ENCODE results near the gene EEF1G. TPM values are rescaled to one million over a fixed set of nuclear protein-coding genes. Genes with fewer than 3 reads are reported as not detected.

The EEF1G gene
- polyA plus RNA-seq, 3 donors: 2,197 to 2,450 (median 2,385) TPM

- no peak for DNase-seq
Observed at GRCh38 chr11:62610403-62610802, 36.7 kb upstream of the EEF1G start.

DNA sequence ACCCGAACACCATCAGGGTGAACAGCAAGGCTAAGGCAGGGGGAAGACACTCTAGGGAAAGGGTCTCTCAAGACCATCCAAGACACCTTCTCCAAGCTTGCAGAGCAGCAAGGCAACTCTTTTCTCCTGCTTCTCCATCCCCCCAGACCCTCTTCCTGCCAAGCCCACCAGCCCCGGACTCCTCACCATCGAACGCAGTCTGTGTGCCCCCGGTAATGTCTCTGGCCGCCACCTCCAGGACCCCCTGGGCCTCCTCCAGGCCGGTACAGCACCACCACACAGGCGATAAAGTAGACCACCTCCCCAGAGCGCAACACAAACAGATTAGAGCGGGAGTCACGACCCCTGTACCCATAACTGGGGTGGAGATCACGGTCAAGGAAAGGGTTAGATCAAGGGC, 35.1 kb upstream of the EEF1G start:
- no peak for DNase-seq

DNA sequence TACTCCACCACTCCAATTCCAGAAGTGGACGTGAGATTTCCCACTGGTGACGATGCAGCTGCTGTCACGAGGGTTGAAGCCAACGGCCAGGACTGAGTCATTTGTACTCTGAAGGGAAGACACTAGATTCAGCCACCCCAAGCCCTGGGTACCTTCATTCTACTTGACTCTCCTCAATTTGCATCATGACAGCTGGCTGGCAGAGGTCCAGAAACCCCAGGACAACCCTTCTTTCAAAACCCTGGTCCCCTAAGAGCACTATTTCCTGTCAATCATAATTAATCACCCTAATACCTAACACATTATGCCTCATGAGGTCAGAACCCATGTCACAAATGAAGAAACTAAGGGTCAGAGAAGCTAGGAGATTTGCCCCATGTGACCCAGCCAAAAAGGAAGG, 34.0 kb upstream of the EEF1G start:
- no peak for DNase-seq

GRCh38 chr11:62605902-62606301, 32.2 kb upstream of the EEF1G start:
- no peak for DNase-seq

DNA sequence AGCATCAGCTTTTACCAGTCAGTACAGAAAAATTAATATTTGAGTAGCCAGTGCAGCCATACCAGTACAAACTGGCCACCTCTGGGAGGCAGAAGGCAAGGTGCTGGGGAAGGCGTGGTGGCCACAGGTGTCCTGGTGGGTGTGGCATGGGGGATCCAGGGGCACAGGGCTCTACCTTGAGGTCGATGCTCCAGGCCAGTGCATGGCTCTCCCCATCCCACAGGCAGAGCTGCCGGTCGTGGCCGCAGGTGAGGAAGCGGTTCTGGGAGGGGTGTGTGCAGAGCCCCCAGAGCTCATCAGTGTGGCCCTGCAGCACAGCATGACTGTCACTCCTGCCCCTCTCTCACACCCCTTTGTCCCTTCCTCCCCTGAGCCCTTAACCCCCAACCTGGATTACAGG, 31.8 kb upstream of the EEF1G start:
- no peak for DNase-seq

DNA sequence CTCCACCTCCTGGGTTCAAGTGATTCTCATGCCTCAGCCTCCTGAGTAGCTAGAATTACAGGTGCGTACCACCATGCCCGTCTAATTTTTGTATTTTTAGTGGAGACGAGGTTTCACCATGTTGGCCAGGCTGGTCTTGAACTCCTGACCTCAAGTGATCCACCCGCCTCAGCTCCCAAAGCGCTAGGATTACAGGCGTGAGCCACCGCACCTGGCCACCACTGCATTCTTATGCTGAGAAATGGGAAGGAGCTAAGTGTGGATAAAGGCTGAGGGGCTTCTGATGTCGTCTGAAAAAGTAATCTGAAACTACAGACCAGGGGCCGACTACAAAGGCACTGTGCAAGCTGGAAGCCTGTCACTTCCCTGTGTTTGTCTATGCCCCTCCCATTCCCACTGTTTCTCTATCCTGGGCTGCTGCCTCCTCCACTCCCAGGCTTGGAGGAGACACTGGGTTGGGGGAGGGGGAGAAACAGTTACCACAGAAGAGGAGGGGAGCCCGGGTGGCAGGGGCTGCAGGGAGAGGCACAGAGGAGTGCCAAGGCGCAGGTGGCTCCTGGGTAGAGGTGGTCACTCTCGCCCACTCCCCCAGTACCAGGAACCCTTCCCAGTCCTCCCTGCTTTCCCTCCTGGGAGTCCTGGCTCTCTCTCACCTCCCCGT, 30.9 kb upstream of the EEF1G start:
- DNase-seq: peak; percentile 62

GRCh38 chr11:62603776-62604299, 30.1 kb upstream of the EEF1G start:
- DNase-seq: no peak

DNA sequence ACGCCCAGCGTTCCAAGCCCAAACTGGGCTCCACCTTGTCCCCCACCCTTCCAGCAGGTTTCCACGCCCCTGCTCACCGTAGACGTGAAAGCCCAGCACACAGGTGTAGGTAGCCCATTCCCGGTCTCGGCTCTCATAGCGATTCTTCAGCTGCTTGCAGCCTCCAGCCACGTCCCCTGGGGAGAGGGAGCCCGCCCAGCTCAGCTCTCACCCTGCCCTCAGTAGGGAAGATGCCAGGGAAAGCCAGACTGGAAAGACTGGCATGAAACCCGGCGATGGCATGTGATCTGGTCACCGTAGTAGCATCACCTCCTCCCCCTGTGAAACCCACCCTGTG, 29.3 kb upstream of the EEF1G start:
- DNase-seq: no peak

DNA sequence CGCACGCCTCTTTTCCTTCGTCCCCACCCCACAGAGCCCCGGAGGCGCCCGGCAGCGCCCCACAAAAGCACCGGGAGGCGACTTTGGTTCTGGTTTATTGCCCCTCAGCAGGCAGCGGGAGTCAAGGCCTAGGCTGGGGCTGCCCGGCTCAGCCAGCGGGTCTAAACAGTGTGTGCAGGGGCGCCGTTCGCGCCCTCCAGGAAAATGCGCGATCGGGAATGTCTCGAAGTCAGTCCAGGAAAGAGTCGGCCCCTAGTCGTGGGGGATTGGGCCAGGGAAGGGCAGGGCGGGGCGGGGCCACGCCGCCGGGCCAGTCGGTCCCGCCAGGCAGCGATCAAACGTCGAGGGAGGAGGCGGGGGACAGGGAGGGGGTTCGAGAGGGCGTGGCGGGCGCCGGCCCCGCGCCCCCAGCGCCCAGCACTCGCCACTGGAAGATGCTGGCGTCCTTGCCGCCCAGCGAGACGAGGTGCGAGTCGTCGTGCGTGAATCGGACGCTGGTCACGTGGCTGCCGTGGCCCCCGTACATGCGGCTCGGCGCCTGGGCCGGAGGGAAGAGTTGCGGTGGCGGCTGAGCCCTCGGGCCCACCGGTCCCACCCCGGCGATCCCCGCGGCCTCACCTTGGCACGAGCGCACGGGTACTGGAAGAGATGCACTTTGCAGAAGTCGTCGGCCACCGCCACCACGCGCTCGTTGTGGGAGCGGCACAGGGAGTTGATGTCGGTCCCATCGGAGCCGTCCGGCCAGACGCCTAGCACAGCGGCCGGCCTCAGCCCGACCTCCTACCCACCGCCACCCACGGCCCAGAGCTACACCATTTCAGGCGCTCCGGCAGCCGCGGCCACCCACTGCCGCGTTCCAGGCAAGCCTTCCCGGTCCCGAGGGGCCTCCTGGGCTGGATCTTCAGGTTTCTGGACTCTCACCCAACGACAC, 28.7 kb upstream of the EEF1G start:
- DNase-seq: no peak

DNA sequence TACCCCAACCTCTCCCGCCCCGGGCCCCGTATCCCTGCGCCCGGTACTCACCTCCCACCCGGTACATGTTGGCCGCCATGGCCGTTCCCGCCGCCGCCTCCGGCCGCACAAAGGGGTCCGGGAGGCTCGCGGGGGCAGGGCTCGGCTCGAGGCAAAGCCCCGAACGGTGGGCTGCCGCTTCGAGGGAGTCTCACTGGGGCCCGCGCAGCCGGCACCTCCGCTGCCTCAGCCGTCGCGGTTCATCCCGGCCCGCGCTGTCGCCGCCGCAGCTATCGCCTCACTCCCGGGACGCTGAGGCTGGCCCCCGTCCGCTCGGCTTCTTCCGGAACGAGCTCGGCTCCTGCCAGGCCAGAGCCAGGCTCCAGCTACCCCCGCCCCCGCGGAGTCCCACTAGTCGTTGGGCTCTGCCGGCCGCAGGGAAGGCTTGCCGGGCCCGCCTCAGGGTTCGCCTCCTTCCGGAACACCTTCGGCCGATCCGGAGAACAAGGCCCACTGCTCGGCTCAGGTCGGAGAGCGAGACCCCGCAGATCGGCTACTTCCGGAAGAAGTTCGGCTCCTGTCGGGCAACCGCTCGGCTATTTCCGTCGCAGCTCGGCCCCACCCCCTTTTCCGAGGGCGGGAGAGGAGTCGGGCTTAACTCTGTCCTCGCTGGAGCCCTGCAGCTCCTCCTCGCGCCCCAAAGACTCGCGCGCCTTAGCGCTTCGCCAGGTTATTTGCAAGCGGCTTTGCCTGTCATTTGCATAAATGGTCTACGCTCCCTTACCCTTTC, 27.9 kb upstream of the EEF1G start, which contains the start of gene MTA2:
Gene MTA2 (minus strand): TSS at position 494 of the 769 bp plus-strand sequence. CDS start 415 bp downstream, at position 79.
- peak; percentile 98 for DNase-seq

- no peak for DNase-seq
Observed at GRCh38 chr11:62601122-62601371, 27.4 kb upstream of the EEF1G start.

- DNase-seq: no peak
Observed at GRCh38 chr11:62600367-62601121, 26.9 kb upstream of the EEF1G start.

GRCh38 chr11:62599901-62600300, 26.2 kb upstream of the EEF1G start:
- no peak for DNase-seq

GRCh38 chr11:62599069-62599696, 25.5 kb upstream of the EEF1G start:
- peak; percentile 96 for DNase-seq

- no peak for DNase-seq
Observed at GRCh38 chr11:62595124-62595523, 21.4 kb upstream of the EEF1G start.

DNA sequence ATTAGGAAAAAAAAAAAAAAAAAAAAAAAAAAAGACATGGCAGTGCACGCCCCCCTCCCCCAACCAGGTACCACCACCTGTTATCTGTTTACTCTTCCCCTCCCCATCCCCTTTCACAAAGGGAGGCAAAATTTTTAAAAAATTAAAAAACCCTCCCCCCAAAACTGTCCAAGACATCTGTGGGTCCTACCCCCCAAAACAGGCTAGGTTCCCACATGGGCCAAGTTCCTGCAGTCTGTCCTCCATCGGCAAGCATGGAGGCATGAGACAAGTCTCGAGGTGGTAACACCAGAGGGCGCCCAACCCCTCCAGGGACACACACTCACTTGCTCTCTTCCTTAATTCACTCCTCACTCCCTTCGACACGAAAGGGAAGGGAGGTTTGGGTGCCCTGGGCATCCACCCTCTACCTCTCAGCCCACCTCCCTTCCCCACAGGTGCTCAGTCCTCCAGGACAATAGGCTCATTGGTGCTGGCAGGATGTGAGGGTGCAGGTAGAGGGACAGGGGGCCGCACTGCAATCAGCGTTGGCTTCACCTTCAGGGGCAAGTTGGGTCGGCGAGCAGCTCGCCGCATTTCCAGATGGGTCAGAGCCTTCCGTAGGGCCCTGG, 19.8 kb upstream of the EEF1G start:
- no peak for DNase-seq

GRCh38 chr11:62592989-62593421, 19.3 kb upstream of the EEF1G start:
- DNase-seq: no peak

GRCh38 chr11:62592146-62592815, 18.6 kb upstream of the EEF1G start:
- no peak for DNase-seq

DNA sequence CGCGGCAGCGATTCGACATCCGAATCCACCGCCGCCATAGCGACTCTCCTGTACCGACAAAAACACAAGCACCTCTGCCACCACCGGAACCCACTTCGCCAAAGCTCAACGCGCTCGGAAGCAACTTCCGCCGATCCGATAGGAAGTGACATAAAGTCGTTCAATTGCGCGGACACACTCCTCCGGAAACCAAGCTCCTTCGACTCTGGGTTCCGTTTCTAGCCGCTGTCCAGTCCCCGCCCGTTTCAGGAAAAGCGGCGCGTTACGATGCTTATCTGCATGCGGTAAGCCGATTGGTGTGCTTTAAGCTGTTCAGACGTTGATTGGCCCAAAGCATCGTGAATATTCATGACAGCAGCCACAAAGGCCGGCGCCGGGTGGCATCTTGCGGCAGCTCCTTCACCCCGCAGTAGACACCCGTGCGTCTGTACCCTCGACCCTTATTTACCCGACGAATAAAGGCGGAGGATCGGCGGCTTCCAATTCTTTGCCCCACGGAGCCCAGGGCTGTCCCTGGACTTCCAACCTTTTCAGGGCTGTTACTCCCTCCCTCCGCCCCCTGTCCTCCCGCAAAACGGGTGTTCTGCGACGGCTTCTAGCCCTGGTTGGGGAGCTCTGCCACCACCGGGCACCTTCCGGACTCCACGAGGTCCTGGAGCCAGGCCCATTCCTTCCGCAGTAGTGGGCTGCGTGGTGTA, 17.9 kb upstream of the EEF1G start, which contains the start of gene TUT1:
Gene TUT1 (minus strand): TSS at position 76 of the 698 bp plus-strand sequence. CDS start 38 bp downstream, at position 38.
- peak; percentile 99 for DNase-seq

Data from renal pelvis (tissue), 4 donors.